OCI-LY1 (cell line): Measurements from ENCODE around the gene C1QTNF1.

Experiments
- EZH2 ChIP-seq: fragments of 200-600 bp; sonication (generic), shearing (Covaris generic); IDR thresholded peaks from 2 replicates; pipeline ENCODE4 v1.8.0; 2017; ENCODE audit warnings: borderline replicate concordance, mixed run types, mild to moderate bottlenecking, antibody characterized with exemption, low read length, moderate library complexity, mixed read lengths
- TF ChIP-seq, protein P1 (sequence below): fragments of 200-600 bp; sonication (generic), shearing (Covaris generic); IDR thresholded peaks from 2 replicates; pipeline ENCODE4 v1.5.1; 2017; ENCODE audit warnings: mild to moderate bottlenecking, antibody characterized with exemption, low read length, moderate library complexity, mixed read lengths

GRCh38 chr17:79011451-79012147 lies 12.4 kb upstream of the C1QTNF1 start:
- TF ChIP-seq, protein P1, sequence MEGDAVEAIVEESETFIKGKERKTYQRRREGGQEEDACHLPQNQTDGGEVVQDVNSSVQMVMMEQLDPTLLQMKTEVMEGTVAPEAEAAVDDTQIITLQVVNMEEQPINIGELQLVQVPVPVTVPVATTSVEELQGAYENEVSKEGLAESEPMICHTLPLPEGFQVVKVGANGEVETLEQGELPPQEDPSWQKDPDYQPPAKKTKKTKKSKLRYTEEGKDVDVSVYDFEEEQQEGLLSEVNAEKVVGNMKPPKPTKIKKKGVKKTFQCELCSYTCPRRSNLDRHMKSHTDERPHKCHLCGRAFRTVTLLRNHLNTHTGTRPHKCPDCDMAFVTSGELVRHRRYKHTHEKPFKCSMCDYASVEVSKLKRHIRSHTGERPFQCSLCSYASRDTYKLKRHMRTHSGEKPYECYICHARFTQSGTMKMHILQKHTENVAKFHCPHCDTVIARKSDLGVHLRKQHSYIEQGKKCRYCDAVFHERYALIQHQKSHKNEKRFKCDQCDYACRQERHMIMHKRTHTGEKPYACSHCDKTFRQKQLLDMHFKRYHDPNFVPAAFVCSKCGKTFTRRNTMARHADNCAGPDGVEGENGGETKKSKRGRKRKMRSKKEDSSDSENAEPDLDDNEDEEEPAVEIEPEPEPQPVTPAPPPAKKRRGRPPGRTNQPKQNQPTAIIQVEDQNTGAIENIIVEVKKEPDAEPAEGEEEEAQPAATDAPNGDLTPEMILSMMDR, result no peak
- TF ChIP-seq EZH2, result no peak
